Calu3 (cell line): Measurements from ENCODE around the gene NEAT1. TPM values are rescaled to one million over a fixed set of nuclear protein-coding genes. Genes with fewer than 3 reads are reported as not detected.
A peak's percentile ranks its signal among the peaks of the same experiment; 100 is the strongest.

Source experiments
- BruUV-seq: library from RNA; stranded (reverse); fragments of 400-500 nt; replicated peaks from 2 replicates; lab custom pipeline; 2021; lab: Mats Ljungman, UMichigan
- CTCF ChIA-PET: fragments of 300-600 bp; sonication (Branson Sonifier 250); formaldehyde crosslinking; loops from one replicate; lab custom pipeline; 2022; ENCODE audit warnings: antibody characterized with exemption; lab: Charles Lee
- DNase-seq: peaks from one replicate; pipeline ENCODE4 v3.0.0; 2022
- H3K27ac Mint-ChIP-seq: one replicate; pipeline ENCODE4 v1.8.0; 2022; ENCODE audit warnings: mixed read lengths; ENCODE audit not compliant: unreplicated experiment
- H3K27me3 Mint-ChIP-seq: one replicate; pipeline ENCODE4 v1.8.0; 2022; ENCODE audit warnings: mixed read lengths; ENCODE audit not compliant: unreplicated experiment
- H3K36me3 Mint-ChIP-seq: one replicate; pipeline ENCODE4 v1.8.0; 2022; ENCODE audit warnings: mild to moderate bottlenecking, moderate library complexity, mixed read lengths; ENCODE audit not compliant: insufficient read depth, unreplicated experiment
- H3K4me1 Mint-ChIP-seq: one replicate; pipeline ENCODE4 v1.8.0; 2022; ENCODE audit warnings: mild to moderate bottlenecking, low read depth, mixed read lengths; ENCODE audit not compliant: unreplicated experiment
- H3K4me3 Mint-ChIP-seq: one replicate; pipeline ENCODE4 v1.8.0; 2022; ENCODE audit warnings: mild to moderate bottlenecking, low read depth, moderate library complexity, mixed read lengths; ENCODE audit not compliant: unreplicated experiment
- H3K9me3 Mint-ChIP-seq: one replicate; pipeline ENCODE4 v1.8.0; 2022; ENCODE audit warnings: low read depth, mixed read lengths; ENCODE audit not compliant: unreplicated experiment
- intact Hi-C: fragments of 100-400 bp; cut with micrococcal nuclease; formaldehyde crosslinking; loops from one replicate; pipeline ENCODE4 v1.10.0; 2022; ENCODE audit not compliant: unreplicated experiment
- total RNA-seq: library from RNA; stranded (reverse); gene quantifications from 2 replicates; pipeline ENCODE4 v1.2.3, GENCODE V29; 2022
- TF ChIP-seq, protein P1 (sequence below): fragments of 200-600 bp; IDR thresholded peaks from one replicate; pipeline ENCODE4 v1.8.0; 2022; ENCODE audit warnings: antibody characterized with exemption; ENCODE audit not compliant: unreplicated experiment

Gene NEAT1
- total RNA-seq, 1 experiment from 2014 or later, result 605 TPM

DNA sequence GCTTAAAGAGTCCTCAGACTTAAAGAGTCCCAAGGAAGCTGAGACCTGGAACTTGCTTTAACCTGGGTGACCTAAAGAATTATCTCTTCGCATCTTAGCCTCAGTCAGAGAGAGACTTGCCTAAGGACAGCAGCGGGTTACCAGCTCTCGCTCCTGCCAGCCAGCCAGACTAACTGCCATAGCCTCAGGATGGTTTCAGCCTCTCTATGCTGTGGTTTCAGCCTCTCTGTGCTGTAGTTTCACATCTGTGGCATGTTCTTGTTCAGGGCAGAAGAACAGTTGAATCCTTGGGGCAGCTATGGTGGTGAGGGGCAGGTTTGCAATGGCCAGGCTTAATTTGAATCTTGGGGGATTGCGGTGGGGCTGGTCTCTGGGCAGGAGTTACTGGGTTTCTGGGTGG, 33.9 kb upstream of the NEAT1 start:
- intact Hi-C loops, result no loop called here
- no peaks in the 10 kb centered on the region for H3K9me3 Mint-ChIP-seq
- peaks cover 51% of the 10 kb centered on the region for H3K4me1 Mint-ChIP-seq

DNA sequence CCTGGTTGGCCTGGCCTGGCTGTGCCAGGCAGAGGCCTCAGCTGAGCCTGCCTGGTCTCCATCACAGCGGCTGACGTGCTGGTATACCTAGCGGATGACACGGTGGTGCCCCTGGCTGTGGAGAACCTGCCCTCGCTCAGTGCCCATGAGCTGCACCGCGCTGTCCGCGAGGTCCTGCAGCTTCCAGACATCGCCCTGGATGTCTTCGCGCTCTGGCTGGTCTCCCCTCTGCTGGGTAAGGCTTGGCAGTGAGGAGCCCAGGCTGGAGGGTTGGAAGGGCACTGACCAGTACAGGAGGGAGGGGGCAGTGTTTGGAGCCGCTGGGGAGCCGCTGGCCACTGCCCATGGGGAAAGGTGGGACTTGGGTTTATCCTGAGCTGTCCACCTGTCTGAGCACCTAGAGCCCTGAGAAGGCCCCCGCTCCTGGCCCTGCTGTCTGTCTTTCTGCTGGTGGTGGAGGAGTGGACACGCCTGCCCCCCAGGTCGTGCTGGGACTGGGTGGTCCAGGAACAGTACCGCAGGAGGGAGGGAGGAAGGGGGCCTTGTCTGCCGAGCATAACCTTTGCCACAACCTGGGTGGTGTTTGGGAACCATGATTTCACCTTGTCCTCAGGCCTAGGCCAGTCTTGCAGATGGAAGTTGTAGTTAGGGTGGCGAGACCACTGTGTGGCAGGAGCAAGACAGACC, 33.2 kb upstream of the NEAT1 start:
- no peaks in the 10 kb centered on the region for H3K9me3 Mint-ChIP-seq
- H3K27me3 Mint-ChIP-seq, result no peaks in the 10 kb centered on the region
- BruUV-seq, result no TSS peak
- H3K4me1 Mint-ChIP-seq, result peaks cover 44% of the 10 kb centered on the region
- intact Hi-C loops, result no loop called here
- TF ChIP-seq, protein P1, sequence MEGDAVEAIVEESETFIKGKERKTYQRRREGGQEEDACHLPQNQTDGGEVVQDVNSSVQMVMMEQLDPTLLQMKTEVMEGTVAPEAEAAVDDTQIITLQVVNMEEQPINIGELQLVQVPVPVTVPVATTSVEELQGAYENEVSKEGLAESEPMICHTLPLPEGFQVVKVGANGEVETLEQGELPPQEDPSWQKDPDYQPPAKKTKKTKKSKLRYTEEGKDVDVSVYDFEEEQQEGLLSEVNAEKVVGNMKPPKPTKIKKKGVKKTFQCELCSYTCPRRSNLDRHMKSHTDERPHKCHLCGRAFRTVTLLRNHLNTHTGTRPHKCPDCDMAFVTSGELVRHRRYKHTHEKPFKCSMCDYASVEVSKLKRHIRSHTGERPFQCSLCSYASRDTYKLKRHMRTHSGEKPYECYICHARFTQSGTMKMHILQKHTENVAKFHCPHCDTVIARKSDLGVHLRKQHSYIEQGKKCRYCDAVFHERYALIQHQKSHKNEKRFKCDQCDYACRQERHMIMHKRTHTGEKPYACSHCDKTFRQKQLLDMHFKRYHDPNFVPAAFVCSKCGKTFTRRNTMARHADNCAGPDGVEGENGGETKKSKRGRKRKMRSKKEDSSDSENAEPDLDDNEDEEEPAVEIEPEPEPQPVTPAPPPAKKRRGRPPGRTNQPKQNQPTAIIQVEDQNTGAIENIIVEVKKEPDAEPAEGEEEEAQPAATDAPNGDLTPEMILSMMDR, result no peak
- CTCF ChIA-PET, result no interaction called here
- DNase-seq, result no peak
- H3K36me3 Mint-ChIP-seq, result peaks cover 58% of the 10 kb centered on the region
- peak overlapping the region; percentile 89 for H3K4me3 Mint-ChIP-seq
- no peak overlapping the region for H3K27ac Mint-ChIP-seq

More for the DNA sequence above, 33.9 kb upstream of the NEAT1 start:
- TF ChIP-seq, protein P1, result no peak
- H3K27ac Mint-ChIP-seq, result no peak overlapping the region
- H3K4me3 Mint-ChIP-seq, result peak overlapping the region; percentile 89
- H3K27me3 Mint-ChIP-seq, result no peaks in the 10 kb centered on the region
- no peak for DNase-seq
- H3K36me3 Mint-ChIP-seq, result peaks cover 65% of the 10 kb centered on the region
- CTCF ChIA-PET, result interaction anchor here (1.0 kb wide), 1 partner anchor 28 kb away, joined by 3 read pairs; no protein-coding TSS in a partner anchor
- BruUV-seq, result no TSS peak

DNA sequence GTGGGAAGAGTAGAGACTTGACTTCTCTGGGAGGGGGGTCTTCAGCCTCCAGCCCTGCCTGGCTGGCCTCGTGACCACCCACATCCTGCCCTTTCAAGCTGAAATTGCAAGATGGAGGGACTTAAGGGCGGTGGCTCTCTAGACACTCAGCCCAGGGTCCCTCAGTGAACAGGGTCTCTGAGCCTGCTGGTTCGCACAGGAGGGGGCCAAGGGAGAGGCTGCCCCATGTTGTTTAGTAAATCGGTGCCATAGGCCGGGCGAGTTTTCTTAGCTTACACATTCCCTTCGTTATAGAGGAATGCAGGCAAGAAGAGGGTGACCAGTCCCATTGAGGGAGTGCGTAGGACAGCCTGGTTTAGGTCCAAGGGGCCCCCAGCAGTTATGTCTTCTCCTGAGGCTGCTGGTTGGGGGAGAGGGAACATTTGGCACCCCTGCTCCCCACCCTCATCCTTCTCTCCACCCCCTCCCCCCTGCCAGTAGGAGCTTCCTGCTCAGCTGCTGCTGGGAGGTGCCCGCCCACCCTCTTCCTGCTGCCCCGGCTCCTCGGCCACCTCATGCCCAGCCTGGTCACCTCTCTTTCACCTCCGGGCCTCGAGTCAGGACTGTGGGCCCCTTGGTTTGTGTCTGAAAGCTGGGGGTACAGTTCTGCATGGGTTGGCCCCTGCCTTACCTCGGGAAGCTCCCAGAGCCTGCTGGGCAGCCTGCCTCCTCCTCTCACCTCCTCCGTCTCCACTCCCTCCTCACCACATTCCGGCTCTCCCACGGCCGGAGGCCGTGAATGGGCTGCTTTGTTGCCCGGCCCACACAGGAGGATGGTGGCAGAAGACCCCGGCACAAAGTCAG, 32.3 kb upstream of the NEAT1 start:
- CTCF ChIA-PET, result interaction anchor here (0.6 to 0.8 kb wide), 3 partner anchors 8 to 17 kb away, joined by 3 to 6 read pairs (median 4); partner anchors contain the start of gene SLC25A45
- no TSS peak for BruUV-seq

DNA sequence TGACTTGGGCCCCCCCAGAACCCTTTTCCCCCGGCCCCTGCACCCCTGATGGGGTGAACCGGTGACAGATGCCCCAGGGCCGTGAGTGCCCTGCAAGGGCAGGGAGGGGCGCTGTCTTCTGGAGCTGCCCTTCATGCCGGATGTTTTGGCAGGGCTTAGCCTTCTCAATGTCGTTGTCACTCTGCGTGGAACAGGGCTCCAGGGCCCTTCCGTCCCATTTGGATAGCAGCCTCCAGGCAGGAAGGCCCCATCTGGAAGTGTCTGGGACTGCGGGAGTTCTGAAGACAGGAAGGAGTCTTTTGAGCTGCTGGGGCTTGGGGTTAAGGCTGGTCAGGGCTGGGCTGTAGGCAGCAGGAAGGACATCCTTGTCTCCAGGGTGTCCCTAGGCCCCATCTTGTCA, 31.6 kb upstream of the NEAT1 start:
- Mint-ChIP-seq H3K27ac (no peak overlapping the region), H3K27me3 (no peaks in the 10 kb centered on the region), H3K4me3 (no peak overlapping the region), H3K4me1 (peaks cover 33% of the 10 kb centered on the region), H3K9me3 (no peaks in the 10 kb centered on the region), H3K36me3 (peaks cover 52% of the 10 kb centered on the region)
- intact Hi-C loops, result no loop called here
- no peak for DNase-seq
- no TSS peak for BruUV-seq
- CTCF ChIA-PET, result interaction anchor here (0.6 to 0.8 kb wide), 3 partner anchors 9 to 16 kb away, joined by 3 to 6 read pairs (median 4); partner anchors contain the start of gene SLC25A45
- TF ChIP-seq, protein P1, result no peak

More for the DNA sequence above, 32.3 kb upstream of the NEAT1 start:
- Mint-ChIP-seq H3K36me3 (peaks cover 52% of the 10 kb centered on the region), H3K4me1 (peaks cover 35% of the 10 kb centered on the region), H3K27ac (no peak overlapping the region), H3K27me3 (no peaks in the 10 kb centered on the region), H3K4me3 (no peak overlapping the region), H3K9me3 (no peaks in the 10 kb centered on the region)
- TF ChIP-seq, protein P1, result no peak
- intact Hi-C loops, result no loop called here
- no peak for DNase-seq
